ENCODE data around the gene OR2L13. TPM values are rescaled to one million over a fixed set of nuclear protein-coding genes. Genes with fewer than 3 reads are reported as not detected.

Gene OR2L13
- total and polyA plus RNA-seq, 2 of the 4 experiments (the other 2 are of a cell fraction), result not detected

DNA sequence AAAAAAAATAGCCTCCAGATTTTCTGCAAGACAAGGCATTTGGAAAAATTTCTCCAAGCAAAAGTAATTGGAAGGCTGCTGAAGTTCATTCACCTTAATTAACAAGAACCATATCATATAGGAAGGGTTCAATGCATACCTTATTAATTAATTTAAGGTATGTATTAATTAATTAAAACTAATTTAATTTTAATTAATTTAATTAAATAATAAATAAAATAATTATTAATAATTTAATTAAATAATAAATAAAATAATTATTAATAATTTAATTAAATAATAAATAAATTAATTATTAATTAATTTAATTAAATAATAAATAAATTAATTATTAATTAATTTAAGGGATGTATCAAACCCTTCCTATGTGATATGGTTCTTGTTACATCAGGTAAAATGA is 7.9 kb downstream of the OR2L13 start:
- Histone ChIP-seq H2AFZ (replicated peaks; ENCODE audit: low read length, poor library complexity) (no peak overlapping the region), H3K18ac (ENCODE audit: low read depth, low read length) (no peak overlapping the region), H2BK15ac (ENCODE audit: low read depth, low read length) (no peak overlapping the region), H3K4me3 (ENCODE audit: insufficient read depth, low read depth, low read length) (no peak overlapping the region), H4K91ac (ENCODE audit: insufficient read depth, low read depth, low read length) (no peak overlapping the region), H2AK5ac (ENCODE audit: low read depth, low read length) (no peak overlapping the region), H3K27ac (ENCODE audit: insufficient read depth, low read length) (no peak overlapping the region), H3K27me3 (ENCODE audit: control insufficient read depth, insufficient read depth, low read length) (no peaks in the 10 kb centered on the region), H3K36me3 (ENCODE audit: control insufficient read depth, insufficient read depth, low read length) (no peaks in the 10 kb centered on the region), H2BK5ac (ENCODE audit: low read depth, low read length, poor library complexity, severe bottlenecking) (no peak overlapping the region), H3K56ac (ENCODE audit: extremely low read depth, insufficient read depth, low read length) (no peak overlapping the region), H3K9me3 (ENCODE audit: control insufficient read depth, insufficient read depth, low read length) (peaks cover 18% of the 10 kb centered on the region), H2BK120ac (ENCODE audit: low read depth, low read length) (no peak overlapping the region), H3K9me1 (ENCODE audit: insufficient read depth, low read length) (no peaks in the 10 kb centered on the region), H3K4me2 (ENCODE audit: low read depth, low read length) (no peak overlapping the region), H3K23ac (ENCODE audit: low read depth, low read length) (no peak overlapping the region), H3K79me1 (ENCODE audit: low read depth in 1 of 2, low read length in 2 of 2) (no peaks in the 10 kb centered on the region), H3K4me1 (ENCODE audit: control insufficient read depth, insufficient read depth, low read length) (no peaks in the 10 kb centered on the region), H3K14ac (replicated peaks; ENCODE audit: low read depth, low read length) (no peak overlapping the region), H2AK9ac (replicated peaks; ENCODE audit: low read depth, low read length, poor library complexity) (no peak overlapping the region), H3K4ac (ENCODE audit: low read depth, low read length) (no peak overlapping the region), H4K20me1 (ENCODE audit: insufficient read depth, low read length) (no peaks in the 10 kb centered on the region), H3K9ac (ENCODE audit: low read depth, low read length) (no peak overlapping the region), H4K8ac (ENCODE audit: low read depth in 2 of 2, low read length in 2 of 2) (no peak overlapping the region), H2BK20ac (ENCODE audit: low read depth, low read length) (no peak overlapping the region), H4K5ac (ENCODE audit: low read depth, low read length) (no peak overlapping the region)
- dilution Hi-C loops (cut with HindIII; ENCODE audit: low sequenced_read_pairs, unreplicated experiment), result no loop called here
- in situ Hi-C loops (cut with MboI; ENCODE audit: low sequenced_read_pairs), result no loop called here
- DNase-seq (no peak), ATAC-seq (ENCODE audit: low read depth) (no peak)
- ChIA-PET CTCF (no interaction called here), POLR2A (ENCODE audit: unreplicated experiment) (no interaction called here)
- no TSS peak for BruUV-seq (replicated peaks)
- TF ChIP-seq MXI1 (IDR thresholded peaks at IDR 0.05; ENCODE audit: borderline replicate concordance, low read depth, low read length) (no peak), MAZ (IDR thresholded peaks at IDR 0.05; ENCODE audit: borderline replicate concordance, low read depth, low read length) (no peak), POLR2A (IDR thresholded peaks at IDR 0.05; ENCODE audit: low read depth, low read length) (no peak), CEBPB (IDR thresholded peaks at IDR 0.05; ENCODE audit: low read depth, low read length) (no peak), CHD1 (IDR thresholded peaks at IDR 0.05; ENCODE audit: low read depth, low read length) (no peak), BHLHE40 (IDR thresholded peaks at IDR 0.05; ENCODE audit: low read depth, low read length) (no peak), MAFK (IDR thresholded peaks at IDR 0.05; ENCODE audit: low read depth, low read length) (no peak), RFX5 (IDR thresholded peaks at IDR 0.05; ENCODE audit: low read depth, low read length) (no peak)
- TF ChIP-seq, protein P1, sequence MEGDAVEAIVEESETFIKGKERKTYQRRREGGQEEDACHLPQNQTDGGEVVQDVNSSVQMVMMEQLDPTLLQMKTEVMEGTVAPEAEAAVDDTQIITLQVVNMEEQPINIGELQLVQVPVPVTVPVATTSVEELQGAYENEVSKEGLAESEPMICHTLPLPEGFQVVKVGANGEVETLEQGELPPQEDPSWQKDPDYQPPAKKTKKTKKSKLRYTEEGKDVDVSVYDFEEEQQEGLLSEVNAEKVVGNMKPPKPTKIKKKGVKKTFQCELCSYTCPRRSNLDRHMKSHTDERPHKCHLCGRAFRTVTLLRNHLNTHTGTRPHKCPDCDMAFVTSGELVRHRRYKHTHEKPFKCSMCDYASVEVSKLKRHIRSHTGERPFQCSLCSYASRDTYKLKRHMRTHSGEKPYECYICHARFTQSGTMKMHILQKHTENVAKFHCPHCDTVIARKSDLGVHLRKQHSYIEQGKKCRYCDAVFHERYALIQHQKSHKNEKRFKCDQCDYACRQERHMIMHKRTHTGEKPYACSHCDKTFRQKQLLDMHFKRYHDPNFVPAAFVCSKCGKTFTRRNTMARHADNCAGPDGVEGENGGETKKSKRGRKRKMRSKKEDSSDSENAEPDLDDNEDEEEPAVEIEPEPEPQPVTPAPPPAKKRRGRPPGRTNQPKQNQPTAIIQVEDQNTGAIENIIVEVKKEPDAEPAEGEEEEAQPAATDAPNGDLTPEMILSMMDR (conservative IDR thresholded peaks at IDR 0.05; ENCODE audit: low read depth, low read length), result no peak
- intact Hi-C loops (cut with micrococcal nuclease), result no loop called here

All from IMR-90 (cell line).